ENCODE data around the gene CCL22. TPM values are rescaled to one million over a fixed set of nuclear protein-coding genes. Genes with fewer than 3 reads are reported as not detected.

Gene CCL22
- total and polyA plus RNA-seq, 2 of the 4 experiments (the other 2 are of a cell fraction): not detected

- in situ Hi-C loops (cut with MboI; ENCODE audit: low sequenced_read_pairs) (no loop called here), dilution Hi-C loops (cut with HindIII; ENCODE audit: low sequenced_read_pairs, unreplicated experiment) (no loop called here), intact Hi-C loops (cut with micrococcal nuclease) (no loop called here)
- no peak overlapping the region for H3K23ac ChIP-seq (ENCODE audit: low read depth, low read length)
- WGBS, 2 experiments (ENCODE audit: extremely low coverage in 2 of 2, insufficient read length in 1 of 2): 20% methylated on average over 1 of the region's 7 CpGs; no CpG with 5 or more reads in 1 of the 2 experiments
- CTCF ChIA-PET: no interaction called here
- H3K9ac ChIP-seq (ENCODE audit: low read depth, low read length): no peak overlapping the region
- H2BK20ac ChIP-seq (ENCODE audit: low read depth, low read length): no peak overlapping the region
- no peaks in the 10 kb centered on the region for H4K20me1 ChIP-seq (ENCODE audit: insufficient read depth, low read length)
- H3K27ac ChIP-seq (ENCODE audit: insufficient read depth, low read length): no peak overlapping the region
- TF ChIP-seq CHD1 (IDR thresholded peaks at IDR 0.05; ENCODE audit: low read depth, low read length) (no peak), RCOR1 (IDR thresholded peaks at IDR 0.05; ENCODE audit: insufficient replicate concordance, low read length) (no peak), USF2 (IDR thresholded peaks at IDR 0.05; ENCODE audit: low read depth, low read length) (no peak), MXI1 (IDR thresholded peaks at IDR 0.05; ENCODE audit: borderline replicate concordance, low read depth, low read length) (no peak), FOS (IDR thresholded peaks at IDR 0.05; ENCODE audit: low read depth, low read length) (no peak), POLR2A (IDR thresholded peaks at IDR 0.05; ENCODE audit: low read depth, low read length) (no peak), CTCF (conservative IDR thresholded peaks at IDR 0.05; ENCODE audit: low read depth, low read length) (no peak), BHLHE40 (IDR thresholded peaks at IDR 0.05; ENCODE audit: low read depth, low read length) (no peak), CEBPB (IDR thresholded peaks at IDR 0.05; ENCODE audit: low read depth, low read length) (no peak), SMC3 (IDR thresholded peaks at IDR 0.05; ENCODE audit: low read depth, low read length) (no peak), RAD21 (IDR thresholded peaks at IDR 0.05; ENCODE audit: low read length) (no peak), NFE2L2 (IDR thresholded peaks at IDR 0.05; ENCODE audit: low read depth, low read length) (no peak), ELK1 (IDR thresholded peaks at IDR 0.05; ENCODE audit: borderline replicate concordance, low read depth, low read length) (no peak), MAZ (IDR thresholded peaks at IDR 0.05; ENCODE audit: borderline replicate concordance, low read depth, low read length) (no peak)
- H3K4me2 ChIP-seq (ENCODE audit: low read depth, low read length): no peak overlapping the region
- DNase-seq (no peak), ATAC-seq (ENCODE audit: low read depth) (no peak)
- H3K4me3 ChIP-seq (ENCODE audit: insufficient read depth, low read depth, low read length): no peak overlapping the region
- no peaks in the 10 kb centered on the region for H3K9me1 ChIP-seq (ENCODE audit: insufficient read depth, low read length)
- no peak overlapping the region for H3K4ac ChIP-seq (ENCODE audit: low read depth, low read length)
- no TSS peak for BruUV-seq (replicated peaks)
- H3K36me3 ChIP-seq (ENCODE audit: control insufficient read depth, insufficient read depth, low read length): no peaks in the 10 kb centered on the region
- no peak overlapping the region for H2AFZ ChIP-seq (replicated peaks; ENCODE audit: low read length, poor library complexity)
- H2BK120ac ChIP-seq (ENCODE audit: low read depth, low read length): no peak overlapping the region
- H2BK5ac ChIP-seq (ENCODE audit: low read depth, low read length, poor library complexity, severe bottlenecking): no peak overlapping the region
- peaks cover 62% of the 10 kb centered on the region for H3K27me3 ChIP-seq (ENCODE audit: control insufficient read depth, insufficient read depth, low read length)
- H2AK5ac ChIP-seq (ENCODE audit: low read depth, low read length): no peak overlapping the region
- no peak overlapping the region for H4K91ac ChIP-seq (ENCODE audit: insufficient read depth, low read depth, low read length)
- no peaks in the 10 kb centered on the region for H3K79me1 ChIP-seq (ENCODE audit: low read depth in 1 of 2, low read length in 2 of 2)
- H3K56ac ChIP-seq (ENCODE audit: extremely low read depth, insufficient read depth, low read length): no peak overlapping the region
- H2AK9ac ChIP-seq (replicated peaks; ENCODE audit: low read depth, low read length, poor library complexity): no peak overlapping the region
- no peak overlapping the region for H4K5ac ChIP-seq (ENCODE audit: low read depth, low read length)
- H4K8ac ChIP-seq (ENCODE audit: low read depth in 2 of 2, low read length in 2 of 2): no peak overlapping the region
- POLR2A ChIA-PET (ENCODE audit: unreplicated experiment): no interaction called here
- no peaks in the 10 kb centered on the region for H3K9me3 ChIP-seq (ENCODE audit: control insufficient read depth, insufficient read depth, low read length)
- no peak overlapping the region for H3K18ac ChIP-seq (ENCODE audit: low read depth, low read length)
- no peak overlapping the region for H2BK15ac ChIP-seq (ENCODE audit: low read depth, low read length)
- no peaks in the 10 kb centered on the region for H3K4me1 ChIP-seq (ENCODE audit: control insufficient read depth, insufficient read depth, low read length)
- H3K14ac ChIP-seq (replicated peaks; ENCODE audit: low read depth, low read length): no peak overlapping the region
Measured at GRCh38 chr16:57358086-57358420, 530 bp upstream of the CCL22 start.

All from IMR-90 (cell line).